ENCODE measurements around the gene PAX6.

The PAX6 gene

DNA sequence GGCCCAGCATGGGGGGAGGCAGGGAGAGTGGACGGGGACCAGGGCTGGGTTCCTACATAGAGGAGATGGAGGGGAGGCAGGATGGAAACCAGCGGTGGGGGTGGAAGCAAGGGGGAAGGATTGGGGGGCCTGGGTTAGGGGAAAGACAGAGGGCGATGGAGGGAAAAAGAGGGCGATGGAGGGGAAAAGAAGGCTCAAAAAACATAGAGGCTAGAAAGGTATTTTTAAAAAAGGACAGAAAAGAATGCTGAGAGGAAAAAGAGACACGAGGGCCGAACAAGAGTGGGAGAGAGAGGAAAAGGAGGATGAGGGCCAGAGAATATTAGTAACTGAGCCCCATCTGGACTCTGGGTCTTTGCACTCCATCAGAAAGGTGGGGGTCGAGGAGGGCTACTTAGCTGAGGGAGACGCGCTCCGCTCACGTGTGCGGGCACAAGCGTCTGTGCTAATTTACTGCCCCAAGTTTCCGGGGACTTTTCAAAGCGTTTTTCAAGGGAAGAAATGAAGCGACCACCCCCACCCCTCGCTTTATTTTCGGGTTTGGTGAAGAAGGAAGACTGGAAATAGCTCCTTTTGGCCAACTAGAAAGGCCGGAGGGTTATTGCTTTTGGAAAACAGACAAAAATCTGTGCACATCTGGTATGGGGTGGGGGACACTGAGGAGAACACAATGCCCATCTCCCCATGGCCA, 14.5 kb downstream of the PAX6 start:
- Histone ChIP-seq H3K27ac (ENCODE audit: low read length) (no peak overlapping the region), H3K27me3 (ENCODE audit: control insufficient read depth, insufficient read depth, low read length) (peaks cover 58% of the 10 kb centered on the region), H3K36me3 (ENCODE audit: control insufficient read depth, insufficient read depth, low read length) (no peaks in the 10 kb centered on the region), H3K9me3 (ENCODE audit: control insufficient read depth, insufficient read depth, low read length) (no peaks in the 10 kb centered on the region), H3K4me3 (ENCODE audit: low read length) (no peak overlapping the region), H3K4me1 (ENCODE audit: control insufficient read depth, insufficient read depth, low read length) (peaks cover 1% of the 10 kb centered on the region; the same call in 1 of the 2 replicates)
- no CpG with 5 or more reads among the region's 19 CpGs for WGBS (ENCODE audit: insufficient coverage, insufficient read length)
- no peak for DNase-seq (ENCODE audit: low read depth, low spot score)

- no peaks in the 10 kb centered on the region for H3K9me3 ChIP-seq (ENCODE audit: control insufficient read depth, insufficient read depth, low read length)
- H3K4me1 ChIP-seq (ENCODE audit: control insufficient read depth, insufficient read depth, low read length): peaks cover 1% of the 10 kb centered on the region; the same call in 1 of the 2 replicates
- H3K27me3 ChIP-seq (ENCODE audit: control insufficient read depth, insufficient read depth, low read length): peaks cover 50% of the 10 kb centered on the region
- no peak overlapping the region for H3K27ac ChIP-seq (ENCODE audit: low read length)
- no CpG with 5 or more reads among the region's 22 CpGs for WGBS (ENCODE audit: insufficient coverage, insufficient read length)
- no peaks in the 10 kb centered on the region for H3K36me3 ChIP-seq (ENCODE audit: control insufficient read depth, insufficient read depth, low read length)
- DNase-seq (ENCODE audit: low read depth, low spot score): no peak
- H3K4me3 ChIP-seq (ENCODE audit: low read length): no peak overlapping the region
These were observed 15.2 kb downstream of the PAX6 start for GRCh38 chr11:31795706-31796498.

GRCh38 chr11:31794548-31794947, 16.6 kb downstream of the PAX6 start:
- no peaks in the 10 kb centered on the region for H3K36me3 ChIP-seq (ENCODE audit: control insufficient read depth, insufficient read depth, low read length)
- H3K27me3 ChIP-seq (ENCODE audit: control insufficient read depth, insufficient read depth, low read length): peaks cover 37% of the 10 kb centered on the region
- H3K27ac ChIP-seq (ENCODE audit: low read length): no peak overlapping the region
- no CpG with 5 or more reads among the region's 4 CpGs for WGBS (ENCODE audit: insufficient coverage, insufficient read length)
- H3K9me3 ChIP-seq (ENCODE audit: control insufficient read depth, insufficient read depth, low read length): no peaks in the 10 kb centered on the region
- DNase-seq (ENCODE audit: low read depth, low spot score): no peak
- no peak overlapping the region for H3K4me3 ChIP-seq (ENCODE audit: low read length)
- peaks cover 3% of the 10 kb centered on the region; the same call in 1 of the 2 replicates for H3K4me1 ChIP-seq (ENCODE audit: control insufficient read depth, insufficient read depth, low read length)

GRCh38 chr11:31793264-31793663, 17.9 kb downstream of the PAX6 start:
- no peaks in the 10 kb centered on the region for H3K9me3 ChIP-seq (ENCODE audit: control insufficient read depth, insufficient read depth, low read length)
- H3K27me3 ChIP-seq (ENCODE audit: control insufficient read depth, insufficient read depth, low read length): peaks cover 27% of the 10 kb centered on the region
- no peak for DNase-seq (ENCODE audit: low read depth, low spot score)
- H3K27ac ChIP-seq (ENCODE audit: low read length): no peak overlapping the region
- no CpG with 5 or more reads among the region's 10 CpGs for WGBS (ENCODE audit: insufficient coverage, insufficient read length)
- H3K36me3 ChIP-seq (ENCODE audit: control insufficient read depth, insufficient read depth, low read length): no peaks in the 10 kb centered on the region
- 0 out of 2 replicates have a peak, but pooled peaks cover 1% of the 10 kb centered on the region for H3K4me1 ChIP-seq (ENCODE audit: control insufficient read depth, insufficient read depth, low read length)
- no peak overlapping the region for H3K4me3 ChIP-seq (ENCODE audit: low read length)

DNA sequence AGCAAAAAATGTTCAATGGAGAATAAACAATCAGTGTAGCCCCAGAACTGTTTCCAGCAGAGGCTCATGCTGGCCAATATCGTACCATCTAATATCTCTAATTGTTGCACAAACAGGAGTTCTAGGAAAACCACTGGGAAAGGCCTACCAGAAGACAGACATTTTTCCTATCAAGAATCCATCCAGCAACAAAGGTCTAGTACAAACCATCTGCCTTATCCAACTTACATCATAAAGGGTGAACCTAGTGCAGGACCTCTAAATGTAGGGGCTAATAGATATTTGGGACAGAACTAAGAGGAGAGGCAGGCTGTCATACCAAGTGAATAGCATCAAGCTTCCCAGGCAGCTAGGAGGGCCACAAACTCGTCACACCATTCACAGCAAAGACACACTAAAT, 18.7 kb downstream of the PAX6 start:
- Histone ChIP-seq H3K9me3 (ENCODE audit: control insufficient read depth, insufficient read depth, low read length) (no peaks in the 10 kb centered on the region), H3K4me1 (ENCODE audit: control insufficient read depth, insufficient read depth, low read length) (0 out of 2 replicates have a peak, but pooled peaks cover 1% of the 10 kb centered on the region), H3K27me3 (ENCODE audit: control insufficient read depth, insufficient read depth, low read length) (peaks cover 19% of the 10 kb centered on the region), H3K4me3 (ENCODE audit: low read length) (no peak overlapping the region), H3K36me3 (ENCODE audit: control insufficient read depth, insufficient read depth, low read length) (no peaks in the 10 kb centered on the region), H3K27ac (ENCODE audit: low read length) (no peak overlapping the region)
- DNase-seq (ENCODE audit: low read depth, low spot score): no peak
- no CpG with 5 or more reads among the region's 2 CpGs for WGBS (ENCODE audit: insufficient coverage, insufficient read length)

DNA sequence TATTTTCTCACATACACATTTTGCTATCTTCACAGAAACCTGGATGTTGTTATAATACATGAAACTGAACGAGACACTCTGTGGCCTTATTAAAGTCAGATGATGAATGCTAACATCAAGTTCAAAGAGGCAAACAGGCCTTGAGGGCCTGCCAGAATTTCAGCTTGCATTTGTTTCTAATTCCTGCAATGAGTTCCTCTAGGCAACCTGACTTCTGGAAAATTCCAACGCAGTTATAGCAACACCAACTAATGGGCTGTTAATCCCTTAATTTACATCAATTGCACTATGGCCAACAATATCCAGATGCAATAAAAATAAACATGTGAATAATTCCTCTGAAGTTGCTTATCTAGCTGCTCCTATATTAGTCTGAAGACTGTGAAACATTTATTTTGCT, 19.1 kb downstream of the PAX6 start:
- Histone ChIP-seq H3K27me3 (ENCODE audit: control insufficient read depth, insufficient read depth, low read length) (peaks cover 15% of the 10 kb centered on the region), H3K9me3 (ENCODE audit: control insufficient read depth, insufficient read depth, low read length) (no peaks in the 10 kb centered on the region), H3K36me3 (ENCODE audit: control insufficient read depth, insufficient read depth, low read length) (no peaks in the 10 kb centered on the region), H3K27ac (ENCODE audit: low read length) (no peak overlapping the region), H3K4me3 (ENCODE audit: low read length) (no peak overlapping the region), H3K4me1 (ENCODE audit: control insufficient read depth, insufficient read depth, low read length) (0 out of 2 replicates have a peak, but pooled peaks cover 1% of the 10 kb centered on the region)
- DNase-seq (ENCODE audit: low read depth, low spot score): no peak
- no CpG with 5 or more reads among the region's 2 CpGs for WGBS (ENCODE audit: insufficient coverage, insufficient read length)

- peaks cover 2% of the 10 kb centered on the region for H3K27me3 ChIP-seq (ENCODE audit: control insufficient read depth, insufficient read depth, low read length)
- 0 out of 2 replicates have a peak, but pooled peaks cover 1% of the 10 kb centered on the region for H3K4me1 ChIP-seq (ENCODE audit: control insufficient read depth, insufficient read depth, low read length)
- H3K4me3 ChIP-seq (ENCODE audit: low read length): no peak overlapping the region; the same call in 1 of the 2 replicates
- no peak overlapping the region for H3K27ac ChIP-seq (ENCODE audit: low read length)
- no peaks in the 10 kb centered on the region for H3K36me3 ChIP-seq (ENCODE audit: control insufficient read depth, insufficient read depth, low read length)
- WGBS (ENCODE audit: insufficient coverage, insufficient read length): no CpG with 5 or more reads among the region's 7 CpGs
- DNase-seq (ENCODE audit: low read depth, low spot score): no peak
- H3K9me3 ChIP-seq (ENCODE audit: control insufficient read depth, insufficient read depth, low read length): no peaks in the 10 kb centered on the region
These were observed 20.5 kb downstream of the PAX6 start for GRCh38 chr11:31790649-31791048.

DNA sequence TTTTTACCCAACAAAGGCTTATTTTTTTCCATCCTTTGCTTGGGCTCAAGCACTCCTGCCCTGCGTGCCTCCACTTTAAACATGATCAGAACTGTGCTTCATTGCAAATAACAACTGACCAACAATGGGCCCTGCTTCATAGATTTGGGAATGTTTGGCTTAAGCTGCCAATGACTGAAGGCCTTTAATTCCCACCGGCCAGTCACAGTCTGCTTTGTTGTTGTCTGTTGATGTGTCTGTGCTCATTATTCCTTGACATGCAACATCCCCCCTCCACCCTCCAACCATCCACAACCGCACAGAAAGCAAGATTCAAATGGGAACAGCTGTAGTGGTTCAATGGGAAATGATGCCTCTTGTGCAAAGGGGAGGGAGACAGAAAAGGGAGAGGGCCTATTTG, 23.0 kb downstream of the PAX6 start:
- H3K4me1 ChIP-seq (ENCODE audit: control insufficient read depth, insufficient read depth, low read length): 0 out of 2 replicates have a peak, but pooled peaks cover 1% of the 10 kb centered on the region
- no peaks in the 10 kb centered on the region for H3K36me3 ChIP-seq (ENCODE audit: control insufficient read depth, insufficient read depth, low read length)
- no peaks in the 10 kb centered on the region for H3K9me3 ChIP-seq (ENCODE audit: control insufficient read depth, insufficient read depth, low read length)
- no peak overlapping the region for H3K4me3 ChIP-seq (ENCODE audit: low read length)
- no CpG with 5 or more reads among the region's 3 CpGs for WGBS (ENCODE audit: insufficient coverage, insufficient read length)
- no peak for DNase-seq (ENCODE audit: low read depth, low spot score)
- no peak overlapping the region for H3K27ac ChIP-seq (ENCODE audit: low read length)
- no peaks in the 10 kb centered on the region for H3K27me3 ChIP-seq (ENCODE audit: control insufficient read depth, insufficient read depth, low read length)

- Histone ChIP-seq H3K27me3 (ENCODE audit: control insufficient read depth, insufficient read depth, low read length) (no peaks in the 10 kb centered on the region), H3K4me1 (ENCODE audit: control insufficient read depth, insufficient read depth, low read length) (0 out of 2 replicates have a peak, but pooled peaks cover 1% of the 10 kb centered on the region), H3K9me3 (ENCODE audit: control insufficient read depth, insufficient read depth, low read length) (no peaks in the 10 kb centered on the region), H3K27ac (ENCODE audit: low read length) (no peak overlapping the region), H3K4me3 (ENCODE audit: low read length) (no peak overlapping the region), H3K36me3 (ENCODE audit: control insufficient read depth, insufficient read depth, low read length) (no peaks in the 10 kb centered on the region)
- no CpG with 5 or more reads among the region's 16 CpGs for WGBS (ENCODE audit: insufficient coverage, insufficient read length)
- no peak for DNase-seq (ENCODE audit: low read depth, low spot score)
These were observed 24.0 kb downstream of the PAX6 start for GRCh38 chr11:31786996-31787685.

DNA sequence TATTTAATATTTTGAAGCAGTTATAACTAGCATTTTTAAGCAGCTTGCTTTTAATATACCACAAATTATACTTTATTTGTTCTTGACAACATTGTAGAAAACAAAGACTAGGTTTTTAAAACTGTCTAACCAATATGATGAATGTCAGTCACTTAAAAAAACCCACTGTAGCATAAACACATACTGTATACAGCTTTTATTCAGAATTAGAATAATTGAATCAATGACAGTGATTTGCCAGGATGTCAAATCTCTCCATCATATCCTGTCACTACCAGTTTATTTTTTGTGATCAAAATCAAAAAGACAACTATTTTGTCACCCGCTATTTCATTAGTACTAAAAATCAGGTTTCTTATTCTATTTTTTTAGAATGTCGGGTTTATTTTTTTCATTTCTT, 26.5 kb downstream of the PAX6 start:
- no peaks in the 10 kb centered on the region for H3K4me1 ChIP-seq (ENCODE audit: control insufficient read depth, insufficient read depth, low read length)
- no peak overlapping the region for H3K4me3 ChIP-seq (ENCODE audit: low read length)
- no peaks in the 10 kb centered on the region for H3K36me3 ChIP-seq (ENCODE audit: control insufficient read depth, insufficient read depth, low read length)
- H3K27ac ChIP-seq (ENCODE audit: low read length): no peak overlapping the region
- no CpG with 5 or more reads among the region's 2 CpGs for WGBS (ENCODE audit: insufficient coverage, insufficient read length)
- no peaks in the 10 kb centered on the region for H3K9me3 ChIP-seq (ENCODE audit: control insufficient read depth, insufficient read depth, low read length)
- H3K27me3 ChIP-seq (ENCODE audit: control insufficient read depth, insufficient read depth, low read length): no peaks in the 10 kb centered on the region
- DNase-seq (ENCODE audit: low read depth, low spot score): no peak
